DND-41 (cell line): Measurements from ENCODE around the gene ADCYAP1.

Source experiments
- ATAC-seq: fragments of 200-7000 bp; cut with Tn5 transposase; 3 replicates; pipeline ENCODE4 v1.9.1; 2021; ENCODE audit warnings: low read depth; ENCODE audit not compliant: insufficient read depth
- DNase-seq: peaks from one replicate; pipeline ENCODE4 v3.0.0-alpha.2; 2020
- H2AFZ ChIP-seq: 2 replicates; pipeline ENCODE4 v1.6.0; 2012; ENCODE audit warnings: low read depth, low read length
- H3K27ac ChIP-seq: 2 replicates; pipeline ENCODE4 v1.5.1; 2012; ENCODE audit warnings: low read length, inconsistent platforms
- H3K27me3 ChIP-seq: fragments of 200-600 bp; sonication (generic); 2 replicates; pipeline ENCODE4 v1.6.0; 2012; ENCODE audit warnings: low read length, mild to moderate bottlenecking, inconsistent platforms; ENCODE audit not compliant: insufficient read depth, poor library complexity
- H3K36me3 ChIP-seq: 2 replicates; pipeline ENCODE4 v1.5.1; 2012; ENCODE audit warnings: low read length, inconsistent platforms; ENCODE audit not compliant: insufficient read depth
- H3K4me1 ChIP-seq: 2 replicates; pipeline ENCODE4 v1.5.1; 2012; ENCODE audit warnings: mild to moderate bottlenecking, low read length; ENCODE audit not compliant: insufficient read depth
- H3K4me2 ChIP-seq: 2 replicates; pipeline ENCODE4 v1.6.0; 2012; ENCODE audit warnings: mild to moderate bottlenecking, moderate library complexity, low read length, inconsistent platforms; ENCODE audit not compliant: insufficient read depth
- H3K4me3 ChIP-seq, 2 experiments: fragments of 200-600 bp in 1 of 2; shearing (Covaris generic) in 1 of 2; 2 replicates each; pipeline ENCODE4 v1.5.1; 2012 to 2016; ENCODE audit warnings: inconsistent platforms in 2 of 2, low read length in 2 of 2, mild to moderate bottlenecking in 2 of 2, low read depth in 1 of 2, moderate library complexity in 1 of 2
- H3K79me2 ChIP-seq: 2 replicates; pipeline ENCODE4 v1.6.0; 2012; ENCODE audit warnings: low read length, inconsistent platforms; ENCODE audit not compliant: insufficient read depth
- H3K9ac ChIP-seq: 2 replicates; pipeline ENCODE4 v1.6.0; 2012; ENCODE audit warnings: low read depth, mild to moderate bottlenecking, inconsistent platforms, low read length, moderate library complexity
- H3K9me3 ChIP-seq: 2 replicates; pipeline ENCODE4 v1.5.1; 2012; ENCODE audit warnings: low read length, moderate library complexity, mild to moderate bottlenecking, inconsistent platforms; ENCODE audit not compliant: insufficient read depth, severe bottlenecking
- H4K20me1 ChIP-seq: 2 replicates; pipeline ENCODE4 v1.6.0; 2012; ENCODE audit warnings: low read length; ENCODE audit not compliant: insufficient read depth
- CTCF ChIP-seq: IDR thresholded peaks from 2 replicates; pipeline ENCODE4 v1.5.1; 2012; ENCODE audit warnings: borderline replicate concordance, low read length, moderate library complexity, mild to moderate bottlenecking; ENCODE audit not compliant: poor library complexity, severe bottlenecking; ENCODE audit errors: extremely low read depth
- EZH2 ChIP-seq: IDR thresholded peaks from 3 replicates; pipeline ENCODE4 v1.6.1; 2012; ENCODE audit warnings: borderline replicate concordance, low read depth, mild to moderate bottlenecking, moderate library complexity, low read length, inconsistent platforms; ENCODE audit not compliant: severe bottlenecking

Gene ADCYAP1

GRCh38 chr18:957829-958228 lies 53.2 kb downstream of the ADCYAP1 start:
- Histone ChIP-seq H3K9me3 (no peaks in the 10 kb centered on the region), H3K27me3 (no peaks in the 10 kb centered on the region), H3K36me3 (no peaks in the 10 kb centered on the region), H4K20me1 (no peaks in the 10 kb centered on the region), H3K4me2 (no peak overlapping the region), H3K9ac (no peak overlapping the region), H3K4me3 (no peak overlapping the region), H2AFZ (no peak overlapping the region), H3K79me2 (no peaks in the 10 kb centered on the region), H3K4me1 (peaks cover 11% of the 10 kb centered on the region), H3K27ac (no peak overlapping the region)
- ATAC-seq (no peak), DNase-seq (no peak)
- no peak for TF ChIP-seq EZH2
- TF ChIP-seq CTCF = no peak

GRCh38 chr18:959854-960253 lies 55.2 kb downstream of the ADCYAP1 start:
- Histone ChIP-seq H3K27me3 (no peaks in the 10 kb centered on the region), H2AFZ (no peak overlapping the region; the same call in 1 of the 2 replicates), H3K27ac (no peak overlapping the region), H3K4me3 (no peak overlapping the region), H3K79me2 (no peaks in the 10 kb centered on the region), H3K9ac (no peak overlapping the region), H3K4me2 (no peak overlapping the region), H3K36me3 (no peaks in the 10 kb centered on the region), H3K9me3 (no peaks in the 10 kb centered on the region), H3K4me1 (peaks cover 11% of the 10 kb centered on the region), H4K20me1 (no peaks in the 10 kb centered on the region)
- no peak for TF ChIP-seq CTCF
- no peak for TF ChIP-seq EZH2
- no peak for DNase-seq
- no peak for ATAC-seq
